OCI-LY1 (cell line): ENCODE data around the gene ADGRV1.
"Not testable (repeated sequence)": the region's sequence is repeated elsewhere in the genome, so short reads cannot be mapped to it uniquely, and the experiment has no call there.

ENCODE experiments used
- CTCF ChIP-seq: fragments of 200-600 bp; sonication (generic), shearing (Covaris generic); IDR thresholded peaks from 2 replicates; pipeline ENCODE4 v1.5.1; 2017; ENCODE audit warnings: mild to moderate bottlenecking, antibody characterized with exemption, low read length, moderate library complexity, mixed read lengths
- EZH2 ChIP-seq: fragments of 200-600 bp; sonication (generic), shearing (Covaris generic); IDR thresholded peaks from 2 replicates; pipeline ENCODE4 v1.8.0; 2017; ENCODE audit warnings: borderline replicate concordance, mixed run types, mild to moderate bottlenecking, antibody characterized with exemption, low read length, moderate library complexity, mixed read lengths

- not testable (repeated sequence) for TF ChIP-seq CTCF, EZH2
Measured at GRCh38 chr5:90929013-90929839, 370.6 kb downstream of the ADGRV1 start.
